GM23338 (cell line): ENCODE results near the gene NFATC3. TPM values are rescaled to one million over a fixed set of nuclear protein-coding genes. Genes with fewer than 3 reads are reported as not detected.

ENCODE experiments used
- ATAC-seq: fragments of 200-7000 bp; cut with Tn5 transposase; 3 replicates; pipeline ENCODE4 v1.9.1; 2020
- DNase-seq: peaks from one replicate; pipeline ENCODE4 v3.0.0-alpha.2; 2015; ENCODE audit warnings: low spot score
- H2AFZ ChIP-seq: fragments of 200-600 bp; sonication (generic); 2 replicates; pipeline ENCODE4 v1.8.0; 2016; ENCODE audit warnings: antibody characterized with exemption, mild to moderate bottlenecking, moderate library complexity
- H3F3A ChIP-seq: fragments of 200-600 bp; sonication (generic); replicated peaks from 2 replicates; pipeline ENCODE4 v1.8.0; 2017; ENCODE audit warnings: antibody characterized with exemption, mixed run types, low read depth
- H3K27ac ChIP-seq: fragments of 200-600 bp; sonication (generic); 2 replicates; pipeline ENCODE4 v1.6.1; 2016; ENCODE audit warnings: low read depth
- H3K27me3 ChIP-seq: fragments of 200-600 bp; sonication (generic); 2 replicates; pipeline ENCODE4 v1.8.0; 2016; ENCODE audit warnings: mild to moderate bottlenecking, mixed run types, moderate library complexity; ENCODE audit not compliant: insufficient read depth
- H3K36me3 ChIP-seq: fragments of 200-600 bp; sonication (generic); 2 replicates; pipeline ENCODE4 v1.8.0; 2016; ENCODE audit warnings: mild to moderate bottlenecking; ENCODE audit not compliant: insufficient read depth
- H3K4me1 ChIP-seq: fragments of 200-600 bp; sonication (generic); 2 replicates; pipeline ENCODE4 v1.8.0; 2016; ENCODE audit warnings: mild to moderate bottlenecking, moderate library complexity; ENCODE audit not compliant: insufficient read depth
- H3K4me2 ChIP-seq: fragments of 200-600 bp; sonication (generic); 2 replicates; pipeline ENCODE4 v1.7.1; 2017; ENCODE audit warnings: mixed run types
- H3K4me3 ChIP-seq: fragments of 200-600 bp; sonication (generic); 2 replicates; pipeline ENCODE4 v1.6.1; 2016; ENCODE audit warnings: mixed run types
- H3K79me2 ChIP-seq: fragments of 200-600 bp; sonication (generic); replicated peaks from 2 replicates; pipeline ENCODE4 v1.8.0; 2017; ENCODE audit warnings: mild to moderate bottlenecking; ENCODE audit not compliant: insufficient read depth
- H3K9me2 ChIP-seq: fragments of 200-600 bp; sonication (generic); 2 replicates; pipeline ENCODE4 v1.8.0; 2017; ENCODE audit not compliant: insufficient read depth
- H4K20me1 ChIP-seq: fragments of 200-600 bp; sonication (generic); replicated peaks from 2 replicates; pipeline ENCODE4 v1.8.0; 2017; ENCODE audit warnings: mild to moderate bottlenecking; ENCODE audit not compliant: insufficient read depth
- H3K27ac Mint-ChIP-seq: 2 replicates; pipeline ENCODE4 v1.8.0; 2020; ENCODE audit warnings: inconsistent platforms, mild to moderate bottlenecking, moderate library complexity, mixed read lengths
- H3K27me3 Mint-ChIP-seq: 3 replicates; pipeline ENCODE4 v1.8.0; 2022; ENCODE audit warnings: low read depth, mild to moderate bottlenecking, moderate library complexity, mixed read lengths, inconsistent platforms; ENCODE audit not compliant: insufficient read depth, poor library complexity
- H3K36me3 Mint-ChIP-seq: 3 replicates; pipeline ENCODE4 v1.8.0; 2021; ENCODE audit warnings: low read depth, mild to moderate bottlenecking, inconsistent platforms, moderate library complexity, mixed read lengths
- H3K4me1 Mint-ChIP-seq: 3 replicates; pipeline ENCODE4 v1.8.0; 2020; ENCODE audit warnings: mild to moderate bottlenecking, inconsistent platforms, mixed read lengths
- H3K4me3 Mint-ChIP-seq: 3 replicates; pipeline ENCODE4 v1.8.0; 2021; ENCODE audit warnings: moderate library complexity, mild to moderate bottlenecking, inconsistent platforms, mixed read lengths
- H3K9me3 Mint-ChIP-seq: 3 replicates; pipeline ENCODE4 v1.8.0; 2020; ENCODE audit warnings: moderate library complexity, mild to moderate bottlenecking, inconsistent platforms, mixed read lengths
- CREB1 ChIP-seq: fragments of 250-450 bp; sonication (Bioruptor Pico); IDR thresholded peaks from 2 replicates; pipeline ENCODE4 v1.5.0; 2020; ENCODE audit warnings: low read depth, mild to moderate bottlenecking, moderate library complexity
- ETS1 ChIP-seq: IDR thresholded peaks from 2 replicates; pipeline ENCODE4 v1.6.1; 2016; ENCODE audit warnings: antibody characterized with exemption
- EZH2 ChIP-seq: fragments of 200-600 bp; sonication (generic); IDR thresholded peaks from one replicate; pipeline ENCODE4 v1.8.0; 2017; ENCODE audit warnings: antibody characterized with exemption, mild to moderate bottlenecking, low read depth; ENCODE audit not compliant: unreplicated experiment
- EZH2phosphoT487 ChIP-seq: fragments of 200-600 bp; sonication (generic); IDR thresholded peaks from one replicate; pipeline ENCODE4 v1.8.1; 2018; ENCODE audit warnings: antibody characterized with exemption; ENCODE audit not compliant: unreplicated experiment
- JUNB ChIP-seq: IDR thresholded peaks from one replicate; pipeline ENCODE4 v1.6.1; 2016; ENCODE audit warnings: antibody characterized with exemption; ENCODE audit not compliant: unreplicated experiment
- NANOG ChIP-seq: IDR thresholded peaks from 2 replicates; pipeline ENCODE4 v1.6.1; 2016; ENCODE audit warnings: antibody characterized with exemption, borderline replicate concordance
- POLR2AphosphoS5 ChIP-seq: IDR thresholded peaks from 2 replicates; pipeline ENCODE4 v1.6.1; 2016; ENCODE audit warnings: antibody characterized with exemption, low read depth
- STAT1 ChIP-seq: IDR thresholded peaks from one replicate; pipeline ENCODE4 v1.6.1; 2016; ENCODE audit warnings: antibody characterized with exemption; ENCODE audit not compliant: unreplicated experiment
- ZNF114 ChIP-seq: fragments of 250-450 bp; sonication (Bioruptor Pico); IDR thresholded peaks from 2 replicates; pipeline ENCODE4 v1.5.0; 2020; ENCODE audit warnings: mild to moderate bottlenecking, moderate library complexity
- ZNF331 ChIP-seq: fragments of 250-450 bp; sonication (Bioruptor Pico); IDR thresholded peaks from 2 replicates; pipeline ENCODE4 v1.5.0; 2020; ENCODE audit warnings: low read depth, mild to moderate bottlenecking, moderate library complexity
- polyA plus RNA-seq: library from polyadenylated mRNA; unstranded; fragments of >200 nt; fragmentation: Nextera tagmentation; extraction: Ambion mirVana; gene quantifications from 2 replicates; pipeline ENCODE4 v1.2.1, GENCODE V29; 2016
- total RNA-seq: library from RNA; depleted of rRNA; stranded (reverse); fragments of >200 nt; shearing (Covaris generic); gene quantifications from 2 replicates; pipeline ENCODE4 v1.2.3, GENCODE V29; 2014
- TF ChIP-seq, protein P1 (sequence below), 2 experiments: fragments of 200-600 bp in 1 of 2; sonication (generic) in 1 of 2; conservative IDR thresholded peaks; 2 replicates each; pipeline versions ENCODE4 v1.5.1 to v1.6.1; 2016 to 2017; ENCODE audit warnings: antibody characterized with exemption in 2 of 2, low read depth in 2 of 2, mild to moderate bottlenecking in 2 of 2, moderate library complexity in 1 of 2
- TF ChIP-seq, protein P2 (sequence below): fragments of 250-450 bp; sonication (Bioruptor Pico); IDR thresholded peaks from 2 replicates; pipeline ENCODE4 v1.5.0; 2020; ENCODE audit warnings: mild to moderate bottlenecking, moderate library complexity
- TF ChIP-seq, protein P3 (sequence below): IDR thresholded peaks from one replicate; pipeline ENCODE4 v1.6.1; 2018; ENCODE audit warnings: antibody characterized with exemption; ENCODE audit not compliant: unreplicated experiment

The NFATC3 gene
- total and polyA plus RNA-seq, 2 experiments from 2014 or later: 9.2 to 40.9 TPM

- Histone ChIP-seq H3K27ac (no peak overlapping the region; the same call in 1 of the 2 replicates), H3K79me2 (peaks cover 5% of the 10 kb centered on the region; the same call in 1 of the 2 replicates), H3K4me3 (no peak overlapping the region), H3K36me3 (no peaks in the 10 kb centered on the region), H3K9me2 (no peaks in the 10 kb centered on the region), H4K20me1 (no peaks in the 10 kb centered on the region), H3F3A (no peaks in the 10 kb centered on the region), H3K27me3 (no peaks in the 10 kb centered on the region), H3K4me1 (no peaks in the 10 kb centered on the region), H2AFZ (no peak overlapping the region), H3K4me2 (no peak overlapping the region)
- TF ChIP-seq, protein P1, sequence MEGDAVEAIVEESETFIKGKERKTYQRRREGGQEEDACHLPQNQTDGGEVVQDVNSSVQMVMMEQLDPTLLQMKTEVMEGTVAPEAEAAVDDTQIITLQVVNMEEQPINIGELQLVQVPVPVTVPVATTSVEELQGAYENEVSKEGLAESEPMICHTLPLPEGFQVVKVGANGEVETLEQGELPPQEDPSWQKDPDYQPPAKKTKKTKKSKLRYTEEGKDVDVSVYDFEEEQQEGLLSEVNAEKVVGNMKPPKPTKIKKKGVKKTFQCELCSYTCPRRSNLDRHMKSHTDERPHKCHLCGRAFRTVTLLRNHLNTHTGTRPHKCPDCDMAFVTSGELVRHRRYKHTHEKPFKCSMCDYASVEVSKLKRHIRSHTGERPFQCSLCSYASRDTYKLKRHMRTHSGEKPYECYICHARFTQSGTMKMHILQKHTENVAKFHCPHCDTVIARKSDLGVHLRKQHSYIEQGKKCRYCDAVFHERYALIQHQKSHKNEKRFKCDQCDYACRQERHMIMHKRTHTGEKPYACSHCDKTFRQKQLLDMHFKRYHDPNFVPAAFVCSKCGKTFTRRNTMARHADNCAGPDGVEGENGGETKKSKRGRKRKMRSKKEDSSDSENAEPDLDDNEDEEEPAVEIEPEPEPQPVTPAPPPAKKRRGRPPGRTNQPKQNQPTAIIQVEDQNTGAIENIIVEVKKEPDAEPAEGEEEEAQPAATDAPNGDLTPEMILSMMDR (conservative IDR thresholded peaks at IDR 0.05; ENCODE audit: low read depth in 2 of 2): no peak
- TF ChIP-seq STAT1: no peak
- no peak for TF ChIP-seq POLR2AphosphoS5
- TF ChIP-seq, protein P2, sequence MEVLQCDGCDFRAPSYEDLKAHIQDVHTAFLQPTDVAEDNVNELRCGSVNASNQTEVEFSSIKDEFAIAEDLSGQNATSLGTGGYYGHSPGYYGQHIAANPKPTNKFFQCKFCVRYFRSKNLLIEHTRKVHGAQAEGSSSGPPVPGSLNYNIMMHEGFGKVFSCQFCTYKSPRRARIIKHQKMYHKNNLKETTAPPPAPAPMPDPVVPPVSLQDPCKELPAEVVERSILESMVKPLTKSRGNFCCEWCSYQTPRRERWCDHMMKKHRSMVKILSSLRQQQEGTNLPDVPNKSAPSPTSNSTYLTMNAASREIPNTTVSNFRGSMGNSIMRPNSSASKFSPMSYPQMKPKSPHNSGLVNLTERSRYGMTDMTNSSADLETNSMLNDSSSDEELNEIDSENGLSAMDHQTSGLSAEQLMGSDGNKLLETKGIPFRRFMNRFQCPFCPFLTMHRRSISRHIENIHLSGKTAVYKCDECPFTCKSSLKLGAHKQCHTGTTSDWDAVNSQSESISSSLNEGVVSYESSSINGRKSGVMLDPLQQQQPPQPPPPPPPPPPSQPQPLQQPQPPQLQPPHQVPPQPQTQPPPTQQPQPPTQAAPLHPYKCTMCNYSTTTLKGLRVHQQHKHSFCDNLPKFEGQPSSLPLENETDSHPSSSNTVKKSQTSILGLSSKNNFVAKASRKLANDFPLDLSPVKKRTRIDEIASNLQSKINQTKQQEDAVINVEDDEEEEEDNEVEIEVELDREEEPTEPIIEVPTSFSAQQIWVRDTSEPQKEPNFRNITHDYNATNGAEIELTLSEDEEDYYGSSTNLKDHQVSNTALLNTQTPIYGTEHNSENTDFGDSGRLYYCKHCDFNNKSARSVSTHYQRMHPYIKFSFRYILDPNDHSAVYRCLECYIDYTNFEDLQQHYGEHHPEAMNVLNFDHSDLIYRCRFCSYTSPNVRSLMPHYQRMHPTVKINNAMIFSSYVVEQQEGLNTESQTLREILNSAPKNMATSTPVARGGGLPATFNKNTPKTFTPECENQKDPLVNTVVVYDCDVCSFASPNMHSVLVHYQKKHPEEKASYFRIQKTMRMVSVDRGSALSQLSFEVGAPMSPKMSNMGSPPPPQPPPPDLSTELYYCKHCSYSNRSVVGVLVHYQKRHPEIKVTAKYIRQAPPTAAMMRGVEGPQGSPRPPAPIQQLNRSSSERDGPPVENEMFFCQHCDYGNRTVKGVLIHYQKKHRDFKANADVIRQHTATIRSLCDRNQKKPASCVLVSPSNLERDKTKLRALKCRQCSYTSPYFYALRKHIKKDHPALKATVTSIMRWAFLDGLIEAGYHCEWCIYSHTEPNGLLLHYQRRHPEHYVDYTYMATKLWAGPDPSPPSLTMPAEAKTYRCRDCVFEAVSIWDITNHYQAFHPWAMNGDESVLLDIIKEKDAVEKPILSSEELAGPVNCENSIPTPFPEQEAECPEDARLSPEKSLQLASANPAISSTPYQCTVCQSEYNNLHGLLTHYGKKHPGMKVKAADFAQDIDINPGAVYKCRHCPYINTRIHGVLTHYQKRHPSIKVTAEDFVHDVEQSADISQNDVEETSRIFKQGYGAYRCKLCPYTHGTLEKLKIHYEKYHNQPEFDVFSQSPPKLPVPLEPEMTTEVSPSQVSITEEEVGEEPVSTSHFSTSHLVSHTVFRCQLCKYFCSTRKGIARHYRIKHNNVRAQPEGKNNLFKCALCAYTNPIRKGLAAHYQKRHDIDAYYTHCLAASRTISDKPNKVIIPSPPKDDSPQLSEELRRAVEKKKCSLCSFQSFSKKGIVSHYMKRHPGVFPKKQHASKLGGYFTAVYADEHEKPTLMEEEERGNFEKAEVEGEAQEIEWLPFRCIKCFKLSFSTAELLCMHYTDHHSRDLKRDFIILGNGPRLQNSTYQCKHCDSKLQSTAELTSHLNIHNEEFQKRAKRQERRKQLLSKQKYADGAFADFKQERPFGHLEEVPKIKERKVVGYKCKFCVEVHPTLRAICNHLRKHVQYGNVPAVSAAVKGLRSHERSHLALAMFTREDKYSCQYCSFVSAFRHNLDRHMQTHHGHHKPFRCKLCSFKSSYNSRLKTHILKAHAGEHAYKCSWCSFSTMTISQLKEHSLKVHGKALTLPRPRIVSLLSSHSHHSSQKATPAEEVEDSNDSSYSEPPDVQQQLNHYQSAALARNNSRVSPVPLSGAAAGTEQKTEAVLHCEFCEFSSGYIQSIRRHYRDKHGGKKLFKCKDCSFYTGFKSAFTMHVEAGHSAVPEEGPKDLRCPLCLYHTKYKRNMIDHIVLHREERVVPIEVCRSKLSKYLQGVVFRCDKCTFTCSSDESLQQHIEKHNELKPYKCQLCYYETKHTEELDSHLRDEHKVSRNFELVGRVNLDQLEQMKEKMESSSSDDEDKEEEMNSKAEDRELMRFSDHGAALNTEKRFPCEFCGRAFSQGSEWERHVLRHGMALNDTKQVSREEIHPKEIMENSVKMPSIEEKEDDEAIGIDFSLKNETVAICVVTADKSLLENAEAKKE (CRISPR knock-in tag): no peak
- TF ChIP-seq JUNB: no peak
- TF ChIP-seq NANOG: no peak
- TF ChIP-seq CREB1: no peak
- no peak for TF ChIP-seq EZH2
- no peak for TF ChIP-seq ZNF331 (CRISPR knock-in tag)
- no peak for TF ChIP-seq ETS1
- TF ChIP-seq EZH2phosphoT487: no peak
- TF ChIP-seq, protein P3, sequence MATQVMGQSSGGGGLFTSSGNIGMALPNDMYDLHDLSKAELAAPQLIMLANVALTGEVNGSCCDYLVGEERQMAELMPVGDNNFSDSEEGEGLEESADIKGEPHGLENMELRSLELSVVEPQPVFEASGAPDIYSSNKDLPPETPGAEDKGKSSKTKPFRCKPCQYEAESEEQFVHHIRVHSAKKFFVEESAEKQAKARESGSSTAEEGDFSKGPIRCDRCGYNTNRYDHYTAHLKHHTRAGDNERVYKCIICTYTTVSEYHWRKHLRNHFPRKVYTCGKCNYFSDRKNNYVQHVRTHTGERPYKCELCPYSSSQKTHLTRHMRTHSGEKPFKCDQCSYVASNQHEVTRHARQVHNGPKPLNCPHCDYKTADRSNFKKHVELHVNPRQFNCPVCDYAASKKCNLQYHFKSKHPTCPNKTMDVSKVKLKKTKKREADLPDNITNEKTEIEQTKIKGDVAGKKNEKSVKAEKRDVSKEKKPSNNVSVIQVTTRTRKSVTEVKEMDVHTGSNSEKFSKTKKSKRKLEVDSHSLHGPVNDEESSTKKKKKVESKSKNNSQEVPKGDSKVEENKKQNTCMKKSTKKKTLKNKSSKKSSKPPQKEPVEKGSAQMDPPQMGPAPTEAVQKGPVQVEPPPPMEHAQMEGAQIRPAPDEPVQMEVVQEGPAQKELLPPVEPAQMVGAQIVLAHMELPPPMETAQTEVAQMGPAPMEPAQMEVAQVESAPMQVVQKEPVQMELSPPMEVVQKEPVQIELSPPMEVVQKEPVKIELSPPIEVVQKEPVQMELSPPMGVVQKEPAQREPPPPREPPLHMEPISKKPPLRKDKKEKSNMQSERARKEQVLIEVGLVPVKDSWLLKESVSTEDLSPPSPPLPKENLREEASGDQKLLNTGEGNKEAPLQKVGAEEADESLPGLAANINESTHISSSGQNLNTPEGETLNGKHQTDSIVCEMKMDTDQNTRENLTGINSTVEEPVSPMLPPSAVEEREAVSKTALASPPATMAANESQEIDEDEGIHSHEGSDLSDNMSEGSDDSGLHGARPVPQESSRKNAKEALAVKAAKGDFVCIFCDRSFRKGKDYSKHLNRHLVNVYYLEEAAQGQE: no peak
- TF ChIP-seq ZNF114 (CRISPR knock-in tag): no peak
- H3K9me3 Mint-ChIP-seq: no peaks in the 10 kb centered on the region
- no peak overlapping the region for H3K4me3 Mint-ChIP-seq
- no peak for DNase-seq
- H3K4me1 Mint-ChIP-seq: peaks cover 6% of the 10 kb centered on the region; the same call in 2 of the 3 replicates
- no peaks in the 10 kb centered on the region for H3K27me3 Mint-ChIP-seq
- ATAC-seq: no peak
- H3K36me3 Mint-ChIP-seq: no peaks in the 10 kb centered on the region
- no peak overlapping the region for H3K27ac Mint-ChIP-seq
These were observed 130.1 kb downstream of the NFATC3 start for GRCh38 chr16:68215302-68215701.
